GM21423 (cell line): ENCODE data around the gene PRSS36.
"Not testable (repeated sequence)": the region's sequence is repeated elsewhere in the genome, so short reads cannot be mapped to it uniquely, and the experiment has no call there.

ENCODE experiments used
- ATAC-seq: cut with Tn5 transposase; IDR thresholded peaks from one replicate; pipeline ENCODE4 v1.9.1; 2021; ENCODE audit warnings: mild to moderate bottlenecking, moderate library complexity; ENCODE audit not compliant: unreplicated experiment

PRSS36 gene

DNA sequence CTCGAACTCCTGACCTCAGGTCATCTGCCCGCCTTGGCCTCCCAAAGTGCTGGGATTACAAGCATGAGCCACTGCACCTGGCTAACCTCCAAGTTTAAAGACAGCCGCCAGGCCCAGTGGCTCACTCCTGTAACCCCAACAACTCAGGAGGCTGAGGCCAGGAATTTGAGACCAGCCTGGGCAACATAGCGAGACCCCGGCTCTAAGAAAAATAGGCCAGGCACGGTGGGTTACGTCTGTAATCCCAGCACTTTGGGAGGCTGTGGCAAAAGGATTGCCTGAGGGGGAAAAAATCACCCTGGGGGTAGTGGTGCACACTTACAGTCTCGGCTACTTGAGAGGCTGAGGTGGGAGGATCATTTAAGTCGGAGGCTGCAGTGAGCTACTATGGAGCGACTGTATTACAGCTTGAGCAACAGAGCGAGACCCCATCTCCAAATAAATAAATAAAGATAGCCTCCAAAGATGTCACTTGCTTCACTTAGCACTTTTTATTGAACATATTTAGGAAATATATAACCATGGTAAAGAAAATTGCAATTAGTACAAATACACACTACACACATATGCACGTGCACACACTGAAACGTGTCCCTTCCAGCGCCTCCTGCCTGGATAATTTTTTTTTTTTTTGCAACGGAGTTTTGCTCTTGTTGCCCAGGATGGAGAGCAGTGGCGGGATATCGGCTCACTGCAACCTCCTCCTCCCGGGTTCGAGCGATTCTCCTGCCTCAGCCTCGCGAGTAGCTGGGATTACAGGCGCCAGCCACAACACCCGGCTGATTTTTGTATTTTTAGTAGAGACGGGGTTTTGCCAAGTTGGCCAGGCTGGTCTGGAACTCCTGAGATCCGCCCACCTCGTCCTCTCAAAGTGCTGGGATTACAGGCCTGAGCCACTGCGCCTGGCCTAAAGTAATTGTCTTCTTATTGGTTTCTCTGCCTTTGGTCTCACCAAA lies 43.1 kb downstream of the PRSS36 start:
- ATAC-seq, result no peak

DNA sequence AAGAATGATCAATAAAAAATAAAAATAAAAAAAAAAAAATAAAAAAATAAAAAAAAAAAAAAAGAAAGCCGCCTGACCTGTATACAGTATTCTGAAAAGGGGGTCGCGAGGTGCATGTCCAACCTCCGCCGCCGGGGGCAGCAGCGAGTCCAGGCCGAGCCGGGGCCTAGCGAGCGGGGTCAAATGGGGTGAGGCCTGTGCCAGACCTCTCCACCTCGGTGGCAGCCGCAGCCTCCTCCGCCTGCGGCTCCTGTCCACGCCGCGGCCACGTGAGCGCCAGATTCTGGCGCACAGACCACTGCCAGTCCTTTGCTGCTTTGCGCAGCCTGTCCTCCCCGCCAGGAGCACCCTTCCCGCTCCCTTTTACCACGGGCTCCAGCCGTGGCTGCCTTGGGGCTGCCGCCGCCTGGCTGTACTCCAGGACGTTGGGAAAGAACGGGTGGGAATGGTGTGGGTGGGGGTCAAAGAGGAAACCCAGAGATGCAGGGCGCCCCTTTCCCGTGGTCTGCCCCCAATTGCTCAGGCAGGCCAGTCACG lies 44.1 kb downstream of the PRSS36 start:
- ATAC-seq, result peak; percentile 44

DNA sequence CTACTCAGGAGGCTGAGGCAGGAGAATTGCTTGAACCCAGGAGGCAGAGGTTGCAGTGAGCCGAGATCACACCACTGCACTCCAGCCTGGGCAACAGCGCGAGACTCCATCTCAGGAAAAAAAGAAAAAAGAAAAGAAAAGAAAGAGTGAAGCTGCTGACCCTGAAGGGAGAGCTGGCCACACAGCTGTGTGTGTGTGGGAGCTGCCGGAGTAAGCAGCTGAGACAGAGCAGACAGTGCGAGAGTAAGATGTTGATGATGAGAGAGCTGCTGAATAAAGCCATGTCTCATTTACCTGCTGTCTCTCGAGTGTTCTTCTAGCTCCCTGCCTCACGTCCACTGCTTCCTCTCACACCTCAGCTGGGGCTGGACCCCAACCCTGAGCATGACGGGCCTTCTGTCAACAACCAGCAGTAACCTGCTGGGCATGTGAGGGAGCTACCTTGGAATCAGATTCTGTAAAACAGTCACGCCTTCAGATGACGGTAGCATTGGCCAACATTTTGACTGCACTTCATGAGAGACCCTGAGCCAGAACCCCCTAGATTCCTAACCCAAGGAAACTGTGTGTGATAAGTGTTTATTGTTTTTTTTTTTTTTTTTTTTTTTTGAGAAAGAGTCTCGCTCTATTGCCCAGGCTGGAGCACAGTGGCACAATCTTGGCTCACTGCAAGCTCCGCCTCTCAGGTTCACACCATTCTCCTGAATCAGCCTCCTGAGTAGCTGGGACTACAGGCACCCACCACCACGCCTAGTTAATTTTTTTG lies 48.8 kb downstream of the PRSS36 start:
- not testable (repeated sequence) for ATAC-seq

DNA sequence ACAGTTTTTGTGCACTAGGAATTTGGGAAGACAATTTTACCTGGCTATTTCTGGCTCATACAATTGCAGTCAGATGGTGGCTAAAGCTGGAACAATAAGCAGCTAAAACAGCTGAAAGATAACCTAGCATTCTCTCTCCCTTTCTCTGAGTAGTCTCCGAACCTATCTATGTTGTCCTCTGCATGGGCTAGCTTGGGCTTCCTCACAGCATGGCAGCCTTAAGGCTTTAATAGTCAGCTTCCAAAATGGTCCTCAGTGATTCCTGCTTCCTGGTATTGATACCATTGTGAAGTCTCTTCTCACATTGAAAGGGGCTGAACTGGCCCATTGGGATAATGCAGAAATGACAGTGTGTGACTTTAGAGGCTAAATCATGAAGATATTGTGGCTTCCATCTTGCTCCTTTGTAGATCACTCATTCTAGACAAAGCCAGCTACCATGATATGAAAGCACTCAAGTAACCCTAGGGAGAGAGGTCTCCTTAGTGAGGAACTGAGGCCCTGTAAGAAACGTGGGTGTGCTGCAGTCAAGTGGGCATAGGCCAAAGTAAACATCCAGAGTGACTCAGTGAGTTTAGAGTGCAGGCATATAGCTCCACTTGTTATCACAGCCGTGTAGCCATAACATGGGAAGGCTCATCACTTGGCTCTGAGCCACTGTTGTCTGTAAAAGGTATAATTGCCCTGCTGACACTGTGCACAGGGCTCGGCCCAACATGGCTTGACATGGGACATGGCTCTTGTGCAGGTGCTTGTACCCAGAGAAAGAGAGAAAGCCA lies 49.8 kb downstream of the PRSS36 start:
- ATAC-seq, result no peak

DNA sequence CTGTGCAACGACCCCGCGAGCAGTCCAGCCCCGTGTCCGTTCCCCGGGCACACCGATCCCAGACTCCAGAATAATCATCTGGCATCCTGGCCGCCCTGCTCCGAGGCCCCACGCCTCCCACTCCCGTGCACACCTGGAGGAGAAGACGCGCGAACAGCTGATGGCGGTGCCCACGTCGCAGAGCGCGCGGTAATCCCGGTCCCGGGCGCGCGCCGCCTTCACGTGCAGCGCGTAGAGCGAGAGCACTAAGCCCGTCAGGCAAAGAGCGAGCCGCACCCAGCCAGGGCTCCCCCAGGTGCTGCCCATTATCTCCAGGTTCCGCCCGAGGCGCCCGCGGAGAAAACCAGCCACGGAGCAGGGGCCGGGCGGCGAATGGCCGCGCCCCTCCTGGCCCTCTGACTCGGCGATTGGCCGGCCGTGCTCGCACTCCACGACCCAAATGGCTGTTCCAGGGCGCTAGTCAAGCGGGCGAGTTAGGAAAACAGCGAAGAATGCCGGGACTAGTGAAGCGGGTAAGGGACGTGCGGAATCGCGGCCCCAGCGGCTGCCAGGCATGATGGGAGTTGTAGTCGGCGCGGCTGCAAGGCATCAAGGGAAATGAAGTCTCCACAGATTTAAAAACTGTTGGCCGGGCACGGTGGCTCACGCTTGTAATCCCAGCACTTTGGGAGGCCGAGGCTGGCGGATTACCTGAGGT lies 55.3 kb downstream of the PRSS36 start, which contains the start of gene VKORC1:
TSS of gene VKORC1 (minus strand) at position 374 of the 697 bp plus-strand sequence. CDS start at position 306, 68 bp downstream.
- ATAC-seq, result peak; percentile 81

DNA sequence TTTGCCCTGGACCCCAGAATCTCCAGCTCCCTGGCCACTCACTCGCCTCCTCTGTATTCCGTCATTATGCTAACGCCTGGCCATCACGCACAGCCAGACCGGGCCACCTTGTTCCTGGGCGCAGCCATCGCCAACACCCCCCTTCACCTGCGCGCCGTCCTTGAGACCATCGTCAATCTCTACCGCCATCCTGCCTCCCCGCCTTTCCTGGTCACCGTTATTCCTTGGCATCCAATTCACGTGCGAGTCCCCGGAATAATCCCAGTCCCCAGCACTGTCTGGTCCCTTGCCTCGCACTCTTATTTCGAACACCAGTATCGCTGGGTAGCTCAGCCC lies 55.8 kb downstream of the PRSS36 start:
- peak; percentile 5 for ATAC-seq

DNA sequence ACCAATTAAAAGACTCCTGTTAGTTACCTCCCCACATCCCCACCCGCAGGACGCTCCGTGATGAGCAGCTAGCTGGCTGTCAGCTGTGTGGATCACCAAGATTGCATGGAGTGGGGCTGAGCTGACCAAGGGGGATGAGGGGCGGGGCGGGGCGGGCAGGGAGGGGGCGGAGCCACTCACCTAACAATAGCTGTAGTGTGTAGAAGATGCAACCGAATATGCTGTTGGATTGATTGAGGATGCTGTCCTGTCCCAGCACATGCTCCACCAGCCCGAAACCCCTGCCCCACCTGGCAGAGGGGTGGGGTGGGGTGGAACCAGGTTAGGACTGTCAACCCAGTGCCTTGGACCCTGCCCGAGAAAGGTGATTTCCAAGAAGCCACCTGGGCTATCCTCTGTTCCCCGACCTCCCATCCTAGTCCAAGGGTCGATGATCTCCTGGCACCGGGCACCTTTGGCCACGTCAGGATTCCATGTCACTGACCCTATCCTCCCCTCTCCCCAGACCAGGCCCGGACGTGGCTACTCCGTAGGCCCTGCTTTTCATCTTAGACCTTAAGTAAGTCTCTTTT lies 56.6 kb downstream of the PRSS36 start:
- no peak for ATAC-seq

DNA sequence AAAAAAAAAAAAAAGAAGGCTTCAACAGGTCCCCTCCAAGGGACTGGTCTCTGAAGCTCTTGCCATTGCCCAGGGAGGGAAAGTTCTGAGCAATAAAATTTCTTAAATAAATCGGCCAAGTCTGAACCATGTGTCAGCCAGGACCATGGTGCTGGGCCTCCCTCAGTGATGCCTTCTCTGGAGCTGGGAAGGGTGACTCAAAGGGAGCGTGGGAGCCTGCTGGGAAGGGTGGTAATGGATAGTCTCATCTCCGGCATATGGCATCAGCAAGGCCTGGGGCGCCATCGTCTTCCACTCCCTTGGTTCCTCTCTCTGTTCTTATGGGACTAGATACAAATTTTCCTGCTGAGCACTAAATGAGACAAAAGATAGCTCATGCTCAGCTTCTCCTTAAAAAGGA lies 57.5 kb downstream of the PRSS36 start:
- ATAC-seq, result no peak

DNA sequence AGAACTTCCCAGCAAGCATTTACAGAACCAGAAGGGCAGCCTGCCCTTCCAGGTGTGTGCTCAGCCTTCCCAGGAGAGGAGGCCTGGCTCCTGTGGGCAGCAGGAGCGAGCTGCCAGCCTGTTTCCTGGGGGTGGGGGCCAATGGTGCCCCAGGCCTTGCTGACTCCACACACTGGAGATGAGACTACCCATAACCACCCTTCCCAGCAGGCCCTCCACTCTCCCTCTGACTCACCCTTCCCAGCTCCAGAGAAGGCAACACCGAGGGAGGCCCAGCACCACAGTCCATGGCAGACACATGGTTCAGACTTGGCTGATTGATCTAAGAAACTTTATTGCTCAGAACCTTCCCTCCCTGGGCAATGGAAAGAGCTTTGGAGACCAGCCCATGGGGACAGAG lies 59.3 kb downstream of the PRSS36 start:
- no peak for ATAC-seq

DNA sequence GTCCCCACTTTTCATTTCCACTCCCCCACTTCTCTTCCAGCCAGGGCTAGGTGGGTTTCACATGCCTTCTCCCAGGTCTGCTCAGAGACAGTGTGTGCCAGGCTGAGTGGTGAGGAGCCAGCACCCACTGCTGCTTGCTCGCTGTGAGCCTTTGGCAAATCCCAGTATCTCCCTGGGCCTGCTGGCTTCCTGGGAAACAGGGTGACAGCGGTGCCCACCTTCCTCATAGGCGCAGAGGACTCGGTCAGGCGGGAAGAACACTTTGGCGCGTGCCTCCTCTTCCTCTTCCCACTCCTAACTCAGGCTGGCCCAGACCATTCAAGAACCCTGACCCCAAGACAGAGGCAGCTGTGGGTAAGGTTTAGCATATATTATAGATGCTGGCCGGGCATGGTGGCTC lies 60.7 kb downstream of the PRSS36 start:
- ATAC-seq, result no peak
